ENCODE measurements around the gene CELSR2.

DNA sequence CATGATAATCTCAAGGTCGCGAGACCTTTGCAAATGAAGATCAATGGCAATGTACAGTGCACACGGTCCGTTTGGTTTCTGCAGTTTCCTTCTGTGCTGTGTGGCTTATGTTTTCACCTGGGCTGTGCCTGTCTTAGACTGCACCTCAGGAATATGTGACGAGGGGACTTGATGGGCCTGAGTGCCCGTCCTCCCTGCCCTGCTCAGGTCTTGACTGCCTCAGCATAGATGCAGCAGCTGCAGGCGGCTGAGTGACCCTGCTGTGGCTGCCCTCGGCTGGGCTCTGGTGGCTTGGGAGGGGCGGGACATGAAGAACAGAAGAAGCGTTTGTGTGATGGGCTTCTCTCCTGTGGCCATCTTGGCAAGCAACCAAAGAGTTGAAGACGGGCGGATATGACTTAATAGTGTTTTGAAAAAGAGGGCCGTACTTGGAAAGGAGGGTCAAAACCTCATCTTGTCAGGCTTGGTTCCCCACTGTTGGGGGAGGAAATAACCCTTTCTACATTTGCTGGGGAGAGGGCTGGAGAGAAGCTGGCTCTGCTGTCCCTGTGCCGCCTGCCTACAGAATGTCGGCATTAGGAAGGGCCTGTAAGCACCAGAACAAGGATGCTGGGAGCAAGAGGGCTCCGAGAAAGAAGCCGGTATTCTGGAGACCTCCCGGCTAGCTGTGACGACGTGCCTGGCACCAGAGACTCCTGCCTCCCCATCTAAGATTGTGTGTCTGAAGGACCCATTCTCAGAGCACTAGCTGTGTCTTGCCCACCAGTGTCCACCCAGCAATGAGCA is 50.4 kb downstream of the CELSR2 start:
- TF ChIP-seq POLR2A (IDR thresholded peaks at IDR 0.05), result no peak
- TF ChIP-seq, protein P1, sequence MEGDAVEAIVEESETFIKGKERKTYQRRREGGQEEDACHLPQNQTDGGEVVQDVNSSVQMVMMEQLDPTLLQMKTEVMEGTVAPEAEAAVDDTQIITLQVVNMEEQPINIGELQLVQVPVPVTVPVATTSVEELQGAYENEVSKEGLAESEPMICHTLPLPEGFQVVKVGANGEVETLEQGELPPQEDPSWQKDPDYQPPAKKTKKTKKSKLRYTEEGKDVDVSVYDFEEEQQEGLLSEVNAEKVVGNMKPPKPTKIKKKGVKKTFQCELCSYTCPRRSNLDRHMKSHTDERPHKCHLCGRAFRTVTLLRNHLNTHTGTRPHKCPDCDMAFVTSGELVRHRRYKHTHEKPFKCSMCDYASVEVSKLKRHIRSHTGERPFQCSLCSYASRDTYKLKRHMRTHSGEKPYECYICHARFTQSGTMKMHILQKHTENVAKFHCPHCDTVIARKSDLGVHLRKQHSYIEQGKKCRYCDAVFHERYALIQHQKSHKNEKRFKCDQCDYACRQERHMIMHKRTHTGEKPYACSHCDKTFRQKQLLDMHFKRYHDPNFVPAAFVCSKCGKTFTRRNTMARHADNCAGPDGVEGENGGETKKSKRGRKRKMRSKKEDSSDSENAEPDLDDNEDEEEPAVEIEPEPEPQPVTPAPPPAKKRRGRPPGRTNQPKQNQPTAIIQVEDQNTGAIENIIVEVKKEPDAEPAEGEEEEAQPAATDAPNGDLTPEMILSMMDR (IDR thresholded peaks at IDR 0.05 in 8 of 11, conservative IDR thresholded peaks at IDR 0.05 in 3 of 11), result no peak

Measured in spleen (tissue), 7 donors.